Gastroesophageal sphincter (tissue), 4 donors: Measurements from ENCODE around the gene ZBTB16. TPM values are rescaled to one million over a fixed set of nuclear protein-coding genes. Genes with fewer than 3 reads are reported as not detected.
A peak's percentile ranks its signal among the peaks of the same experiment; 100 is the strongest.

Experiments used
- ATAC-seq: fragments of 150-250 bp; one replicate; pipeline ENCODE4 v1.9.1; 2016; ENCODE audit warnings: mild to moderate bottlenecking, moderate library complexity
- H3K27ac ChIP-seq, 4 donors: fragments of 200-600 bp; sonication (generic) in 3 of 4; 1 replicate in 3 of 4; 2 replicates in 1 of 4; pipeline ENCODE4 v1.5.1; 2016 to 2019
- H3K27me3 ChIP-seq: fragments of 200-600 bp; sonication (generic); one replicate; pipeline ENCODE4 v1.5.1; 2019
- H3K36me3 ChIP-seq, 2 donors: fragments of 200-600 bp; sonication (generic); one replicate each; pipeline ENCODE4 v1.5.1; 2019; ENCODE audit warnings: control low read depth in 1 of 2
- H3K4me1 ChIP-seq, 3 donors: fragments of 200-600 bp; sonication (generic); 1 replicate in 2 of 3; 2 replicates in 1 of 3; pipeline ENCODE4 v1.5.1; 2016 to 2019; ENCODE audit warnings: control low read depth in 2 of 3
- H3K4me3 ChIP-seq, 2 donors: fragments of 200-600 bp; sonication (generic); one replicate each; pipeline ENCODE4 v1.5.1; 2019; ENCODE audit warnings: mild to moderate bottlenecking in 1 of 2, moderate library complexity in 1 of 2
- H3K9me3 ChIP-seq, 3 donors: fragments of 200-600 bp; sonication (generic); one replicate each; pipeline ENCODE4 v1.5.1; 2017 to 2019; ENCODE audit warnings: control low read depth in 2 of 3
- EP300 ChIP-seq: sonication (generic); formaldehyde crosslinking; IDR thresholded peaks from one replicate; pipeline ENCODE4 v1.6.1; 2017; ENCODE audit warnings: antibody characterized with exemption, mild to moderate bottlenecking
- POLR2A ChIP-seq, 2 donors: fragments of 450-650 bp; IDR thresholded peaks; one replicate each; pipeline ENCODE4 v1.6.1; 2017; ENCODE audit warnings: antibody characterized with exemption in 2 of 2, mild to moderate bottlenecking in 2 of 2, moderate library complexity in 1 of 2
- POLR2AphosphoS5 ChIP-seq: sonication (generic); formaldehyde crosslinking; IDR thresholded peaks from one replicate; pipeline ENCODE4 v1.6.1; 2017; ENCODE audit warnings: antibody characterized with exemption
- WGBS, 2 donors: methylation state at CpG; one replicate each; pipeline ENCODE4 v1.1.5; 2018; ENCODE audit warnings: low coverage in 1 of 2; 5-methylcytosine and 5-hydroxymethylcytosine counted together
- total RNA-seq, 4 donors: library from RNA; depleted of rRNA; stranded (reverse); fragments of >200 nt; gene quantifications; one replicate each; pipeline ENCODE4 v1.1.0, GENCODE V29; 2016
- TF ChIP-seq, protein P1 (sequence below), 4 experiments: fragments of 200-600 bp in 2 of 4; fragments of 450-650 bp in 2 of 4; sonication (generic) in 1 of 4; IDR thresholded peaks; one replicate each; pipeline ENCODE4 v1.5.1; 2017 to 2019; ENCODE audit warnings: antibody characterized with exemption in 4 of 4, mild to moderate bottlenecking in 2 of 4, moderate library complexity in 2 of 4

The ZBTB16 gene
- total RNA-seq, 4 donors from 2014 or later, result 153 to 284 (median 232) TPM

DNA sequence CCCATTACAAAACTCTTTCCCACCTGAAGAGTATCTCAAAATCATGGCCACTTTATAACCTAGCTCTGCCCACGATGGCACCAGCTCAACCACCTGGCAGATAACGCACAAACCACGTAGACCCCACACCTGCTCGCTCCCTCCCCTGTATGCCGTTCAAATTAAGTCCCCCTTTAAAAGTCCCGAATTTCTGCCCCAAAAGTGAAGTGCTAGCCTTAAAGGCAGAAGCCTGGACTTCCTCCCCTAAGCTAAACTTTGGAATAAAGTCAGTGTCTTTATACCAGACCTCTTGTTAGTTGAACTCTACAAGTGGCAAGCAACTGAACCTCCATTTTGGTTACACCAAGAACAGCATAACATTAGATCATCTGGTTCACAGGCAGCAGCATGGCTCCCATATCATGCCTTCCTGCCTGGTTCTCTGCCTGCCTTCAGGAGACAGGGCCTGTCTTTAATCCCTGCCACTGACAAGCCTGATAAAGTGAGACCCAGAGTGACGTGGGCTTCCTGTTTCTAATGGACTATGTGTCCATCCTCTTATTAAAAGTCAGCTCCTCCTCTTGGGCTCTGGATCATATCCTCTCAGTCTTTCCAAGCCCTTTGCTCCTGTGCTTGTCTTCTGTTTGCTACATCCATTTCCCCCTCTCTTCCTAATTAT lies 204.1 kb downstream of the ZBTB16 start:
- peaks cover 0 to 42% (median 20%) of the 10 kb centered on the region in 3 donors for H3K4me1 ChIP-seq
- H3K9me3 ChIP-seq, result no peaks in the 10 kb centered on the region
- H3K36me3 ChIP-seq, result no peaks in the 10 kb centered on the region
- H3K27me3 ChIP-seq, result peaks cover 25% of the 10 kb centered on the region
- ATAC-seq, result no peak
- WGBS, 2 donors, result 73 to 84% methylated on average over 6 to 7 of the region's 7 CpGs
- no peak overlapping the region for H3K4me3 ChIP-seq
- no peak for TF ChIP-seq EP300
- TF ChIP-seq POLR2AphosphoS5, result no peak
- no peak for TF ChIP-seq POLR2A (IDR thresholded peaks at IDR 0.05)
- TF ChIP-seq, protein P1, sequence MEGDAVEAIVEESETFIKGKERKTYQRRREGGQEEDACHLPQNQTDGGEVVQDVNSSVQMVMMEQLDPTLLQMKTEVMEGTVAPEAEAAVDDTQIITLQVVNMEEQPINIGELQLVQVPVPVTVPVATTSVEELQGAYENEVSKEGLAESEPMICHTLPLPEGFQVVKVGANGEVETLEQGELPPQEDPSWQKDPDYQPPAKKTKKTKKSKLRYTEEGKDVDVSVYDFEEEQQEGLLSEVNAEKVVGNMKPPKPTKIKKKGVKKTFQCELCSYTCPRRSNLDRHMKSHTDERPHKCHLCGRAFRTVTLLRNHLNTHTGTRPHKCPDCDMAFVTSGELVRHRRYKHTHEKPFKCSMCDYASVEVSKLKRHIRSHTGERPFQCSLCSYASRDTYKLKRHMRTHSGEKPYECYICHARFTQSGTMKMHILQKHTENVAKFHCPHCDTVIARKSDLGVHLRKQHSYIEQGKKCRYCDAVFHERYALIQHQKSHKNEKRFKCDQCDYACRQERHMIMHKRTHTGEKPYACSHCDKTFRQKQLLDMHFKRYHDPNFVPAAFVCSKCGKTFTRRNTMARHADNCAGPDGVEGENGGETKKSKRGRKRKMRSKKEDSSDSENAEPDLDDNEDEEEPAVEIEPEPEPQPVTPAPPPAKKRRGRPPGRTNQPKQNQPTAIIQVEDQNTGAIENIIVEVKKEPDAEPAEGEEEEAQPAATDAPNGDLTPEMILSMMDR (IDR thresholded peaks at IDR 0.05), result no peak
- no peak overlapping the region for H3K27ac ChIP-seq

DNA sequence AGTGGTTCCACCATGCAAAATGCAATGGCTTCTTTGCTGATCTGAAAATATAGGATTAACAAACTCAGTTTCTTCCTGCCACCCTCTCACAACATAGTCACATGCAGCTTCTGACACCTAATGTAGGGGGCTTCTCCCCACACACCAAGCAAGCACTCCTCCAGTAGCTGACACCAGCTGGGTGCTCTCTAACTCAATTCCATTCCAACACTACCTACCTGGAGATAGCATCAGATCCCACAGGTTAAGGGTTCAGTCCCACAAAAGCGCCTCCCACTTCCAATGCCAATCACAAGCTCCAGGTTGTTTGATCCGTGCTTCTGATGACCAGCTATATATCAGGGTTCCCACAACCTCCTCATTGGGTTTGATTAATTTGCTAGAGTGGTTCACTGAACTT lies 204.9 kb downstream of the ZBTB16 start:
- Histone ChIP-seq H3K9me3 (no peaks in the 10 kb centered on the region), H3K27ac (no peak overlapping the region), H3K4me3 (no peak overlapping the region), H3K27me3 (peaks cover 25% of the 10 kb centered on the region), H3K36me3 (no peaks in the 10 kb centered on the region), H3K4me1 (peaks cover 0 to 40% (median 18%) of the 10 kb centered on the region in 3 donors)
- 72% methylated on average over 2 of the region's 2 CpGs; no CpG with 5 or more reads in 1 of the 2 donors for WGBS, 2 donors
- TF ChIP-seq POLR2AphosphoS5, result peak; percentile 4
- no peak for TF ChIP-seq POLR2A (IDR thresholded peaks at IDR 0.05)
- TF ChIP-seq, protein P1 (IDR thresholded peaks at IDR 0.05), result no peak
- TF ChIP-seq EP300, result no peak
- ATAC-seq, result no peak

DNA sequence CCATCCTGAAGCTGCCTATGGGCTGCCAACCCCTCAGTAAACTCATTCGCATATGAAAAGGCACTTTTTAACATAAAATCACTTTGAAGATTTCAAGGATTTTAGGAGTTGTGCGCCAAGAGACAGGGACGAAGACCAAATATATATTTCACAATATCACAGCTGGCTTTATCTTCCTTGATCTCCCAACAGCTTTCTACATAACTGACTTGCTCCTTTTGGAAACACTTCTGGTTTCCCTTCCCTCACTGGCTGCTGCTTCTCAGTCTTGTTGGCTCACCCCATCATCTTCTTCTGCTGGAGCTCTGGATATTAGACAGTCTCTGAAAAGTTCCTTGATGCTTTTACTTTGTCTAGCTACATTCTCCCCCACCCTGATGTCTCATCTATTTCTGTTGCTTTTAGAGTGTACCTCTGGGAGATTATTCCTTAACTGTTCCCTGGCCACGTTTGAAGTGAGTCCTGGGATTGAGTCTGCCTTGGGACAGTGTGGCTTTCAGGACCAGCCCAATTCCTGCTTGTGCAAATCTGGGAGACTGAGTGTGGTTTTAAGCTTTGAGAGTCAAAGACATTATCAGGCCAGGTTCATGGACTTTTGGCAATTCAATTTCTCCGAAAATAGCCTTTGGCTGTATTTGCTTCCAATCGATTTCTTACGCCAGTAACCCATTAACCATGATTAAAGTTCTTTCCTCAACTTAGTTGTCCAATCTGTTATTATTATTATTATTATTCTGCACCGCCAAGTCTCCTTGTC lies 205.8 kb downstream of the ZBTB16 start:
- peak; percentile 33 for ATAC-seq
- 70 to 71% methylated on average over 4 to 8 of the region's 8 CpGs for WGBS, 2 donors

DNA sequence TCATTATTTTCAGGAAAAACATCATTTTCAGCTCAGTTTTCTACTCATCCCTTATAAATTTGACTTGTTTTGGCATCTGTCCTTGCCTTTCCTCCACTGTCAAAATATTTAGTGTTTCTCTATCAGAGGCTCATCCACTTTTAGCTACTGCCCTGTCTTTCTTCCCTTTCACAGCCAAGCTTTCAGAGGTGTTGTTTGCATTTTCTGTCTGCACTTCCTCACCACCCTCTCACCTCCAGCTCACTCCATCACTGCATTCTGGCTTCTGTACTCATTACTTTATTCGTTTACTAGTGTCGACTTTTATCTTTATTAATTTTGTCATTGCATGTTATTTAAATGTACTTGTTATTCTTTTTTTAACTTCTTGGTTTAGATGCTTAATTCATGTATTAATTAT lies 210.0 kb downstream of the ZBTB16 start:
- TF ChIP-seq, protein P1 (IDR thresholded peaks at IDR 0.05), result no peak
- no peak for TF ChIP-seq POLR2AphosphoS5
- no peak for TF ChIP-seq POLR2A (IDR thresholded peaks at IDR 0.05)
- TF ChIP-seq EP300, result no peak

More for the DNA sequence above, 205.8 kb downstream of the ZBTB16 start:
- Histone ChIP-seq H3K4me3 (no peak overlapping the region), H3K36me3 (no peaks in the 10 kb centered on the region), H3K4me1 (peaks cover 0 to 33% (median 9%) of the 10 kb centered on the region in 3 donors), H3K9me3 (no peaks in the 10 kb centered on the region), H3K27ac (no peak overlapping the region), H3K27me3 (peaks cover 25% of the 10 kb centered on the region)
- TF ChIP-seq POLR2A (IDR thresholded peaks at IDR 0.05) (no peak), POLR2AphosphoS5 (no peak)

DNA sequence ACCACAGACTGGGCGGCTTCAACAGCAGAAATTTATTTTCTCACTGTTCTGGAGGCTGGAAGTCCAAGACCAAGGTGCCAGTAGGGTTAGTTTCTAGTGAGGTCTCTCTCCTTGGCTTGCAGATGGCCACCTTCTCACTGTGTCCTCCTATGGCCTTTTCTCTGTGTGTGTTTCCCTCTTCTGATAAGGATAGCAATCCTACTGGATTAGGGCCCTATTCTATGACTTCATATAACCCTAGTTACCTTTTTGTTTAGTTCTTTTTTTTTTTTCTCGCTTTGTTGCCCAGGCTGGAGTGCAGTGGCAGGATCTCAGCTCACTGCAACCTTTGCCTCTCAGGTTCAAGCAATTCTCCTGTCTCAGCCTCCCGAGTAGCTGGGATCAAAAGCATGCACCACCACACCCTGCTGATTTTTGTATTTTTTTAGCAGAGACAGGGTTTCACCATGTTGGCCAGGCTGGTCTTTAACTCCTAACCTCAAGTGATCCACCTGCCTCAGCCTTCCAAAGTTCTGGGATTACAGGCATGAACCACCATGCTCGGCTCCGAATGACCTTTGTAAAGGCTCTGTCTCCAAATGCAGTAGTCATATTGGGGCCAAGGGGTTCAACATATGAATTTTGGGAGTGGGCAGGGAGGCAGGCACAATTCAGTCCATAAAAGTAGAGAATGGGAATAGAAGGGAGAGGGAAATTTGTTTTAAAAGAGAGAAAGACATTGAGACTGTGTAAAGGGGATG lies 211.2 kb downstream of the ZBTB16 start:
- ATAC-seq, result no peak
- no peak overlapping the region for H3K4me3 ChIP-seq
- no peak overlapping the region for H3K27ac ChIP-seq
- peaks cover 0 to 8% (median 0%) of the 10 kb centered on the region in 3 donors for H3K4me1 ChIP-seq
- peaks cover 0 to 4% of the 10 kb centered on the region in 2 donors for H3K36me3 ChIP-seq
- no peaks in the 10 kb centered on the region for H3K9me3 ChIP-seq
- 77 to 86% methylated on average over 2 to 3 of the region's 5 CpGs for WGBS, 2 donors
- peaks cover 52% of the 10 kb centered on the region for H3K27me3 ChIP-seq
- TF ChIP-seq POLR2A (IDR thresholded peaks at IDR 0.05), result no peak
- no peak for TF ChIP-seq EP300
- TF ChIP-seq, protein P1 (IDR thresholded peaks at IDR 0.05), result no peak
- TF ChIP-seq POLR2AphosphoS5, result no peak

More for the DNA sequence above, 210.0 kb downstream of the ZBTB16 start:
- Histone ChIP-seq H3K27me3 (peaks cover 52% of the 10 kb centered on the region), H3K36me3 (peaks cover 0 to 4% of the 10 kb centered on the region in 2 donors), H3K4me1 (peaks cover 0 to 7% (median 0%) of the 10 kb centered on the region in 3 donors), H3K4me3 (no peak overlapping the region), H3K27ac (no peak overlapping the region), H3K9me3 (no peaks in the 10 kb centered on the region)
- no peak for ATAC-seq
- WGBS, 2 donors, result 38% methylated on average over 2 of the region's 2 CpGs; no CpG with 5 or more reads in 1 of the 2 donors
